ENCODE measurements around the gene LGALS4. TPM values are rescaled to one million over a fixed set of nuclear protein-coding genes. Genes with fewer than 3 reads are reported as not detected.
A peak's percentile ranks its signal among the peaks of the same experiment; 100 is the strongest.
"Not testable (repeated sequence)": the region's sequence is repeated elsewhere in the genome, so short reads cannot be mapped to it uniquely, and the experiment has no call there.

LGALS4 gene, protein sequence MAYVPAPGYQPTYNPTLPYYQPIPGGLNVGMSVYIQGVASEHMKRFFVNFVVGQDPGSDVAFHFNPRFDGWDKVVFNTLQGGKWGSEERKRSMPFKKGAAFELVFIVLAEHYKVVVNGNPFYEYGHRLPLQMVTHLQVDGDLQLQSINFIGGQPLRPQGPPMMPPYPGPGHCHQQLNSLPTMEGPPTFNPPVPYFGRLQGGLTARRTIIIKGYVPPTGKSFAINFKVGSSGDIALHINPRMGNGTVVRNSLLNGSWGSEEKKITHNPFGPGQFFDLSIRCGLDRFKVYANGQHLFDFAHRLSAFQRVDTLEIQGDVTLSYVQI
- 1,000 to 10,000 TPM; 2,367 to 7,005 (median 6,199) TPM for total RNA-seq
- long read RNA-seq, donor 1, transcript LGALS4-201 (10 exons, 1,535 nt), result major isoform, 377 of 1,519 reads
- long read RNA-seq, donor 1, transcript LGALS4-205 (4 exons, 413 nt), result minor isoform, 5 of 1,519 reads
- long read RNA-seq, donor 1, partial matches to known transcripts, result 1,073 of 1,519 reads
- long read RNA-seq, donor 1, other reads (novel, unspliced or antisense), result 64 of 1,519 reads
- long read RNA-seq, donor 2, transcript LGALS4-201 (10 exons, 1,535 nt), result major isoform, 1,333 of 1,603 reads
- long read RNA-seq, donor 2, partial matches to known transcripts, result 125 of 1,603 reads
- long read RNA-seq, donor 2, other reads (novel, unspliced or antisense), result 145 of 1,603 reads

GRCh38 chr19:38812841-38813320, at the start of gene LGALS4:
Gene LGALS4, minus strand, starts transcription at chr19:38812945. Its CDS starts 59 bp downstream, at chr19:38812886.
- Histone ChIP-seq H3K9me3 (no peaks in the 10 kb centered on the region), H3K4me1 (ENCODE audit: low read depth) (peaks cover 20% of the 10 kb centered on the region), H3K4me3 (peak within 1 kb of the TSS; percentile 52), H3K36me3 (ENCODE audit: low read depth) (no peaks in the 10 kb centered on the region)
- TF ChIP-seq, protein P1, sequence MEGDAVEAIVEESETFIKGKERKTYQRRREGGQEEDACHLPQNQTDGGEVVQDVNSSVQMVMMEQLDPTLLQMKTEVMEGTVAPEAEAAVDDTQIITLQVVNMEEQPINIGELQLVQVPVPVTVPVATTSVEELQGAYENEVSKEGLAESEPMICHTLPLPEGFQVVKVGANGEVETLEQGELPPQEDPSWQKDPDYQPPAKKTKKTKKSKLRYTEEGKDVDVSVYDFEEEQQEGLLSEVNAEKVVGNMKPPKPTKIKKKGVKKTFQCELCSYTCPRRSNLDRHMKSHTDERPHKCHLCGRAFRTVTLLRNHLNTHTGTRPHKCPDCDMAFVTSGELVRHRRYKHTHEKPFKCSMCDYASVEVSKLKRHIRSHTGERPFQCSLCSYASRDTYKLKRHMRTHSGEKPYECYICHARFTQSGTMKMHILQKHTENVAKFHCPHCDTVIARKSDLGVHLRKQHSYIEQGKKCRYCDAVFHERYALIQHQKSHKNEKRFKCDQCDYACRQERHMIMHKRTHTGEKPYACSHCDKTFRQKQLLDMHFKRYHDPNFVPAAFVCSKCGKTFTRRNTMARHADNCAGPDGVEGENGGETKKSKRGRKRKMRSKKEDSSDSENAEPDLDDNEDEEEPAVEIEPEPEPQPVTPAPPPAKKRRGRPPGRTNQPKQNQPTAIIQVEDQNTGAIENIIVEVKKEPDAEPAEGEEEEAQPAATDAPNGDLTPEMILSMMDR (IDR thresholded peaks at IDR 0.05), result no peak
- intact Hi-C loops (cut with DNase I, micrococcal nuclease), result no loop called here
- DNase-seq, result peak; percentile 93
- peak; percentile 83 for ATAC-seq

- DNase-seq (no peak), ATAC-seq (no peak)
- TF ChIP-seq, protein P1 (IDR thresholded peaks at IDR 0.05), result no peak
- intact Hi-C loops (cut with DNase I, micrococcal nuclease), result no loop called here
- Histone ChIP-seq H3K4me3 (no peak overlapping the region), H3K9me3 (no peaks in the 10 kb centered on the region), H3K4me1 (ENCODE audit: low read depth) (peaks cover 31% of the 10 kb centered on the region), H3K36me3 (ENCODE audit: low read depth) (no peaks in the 10 kb centered on the region)
Measured at GRCh38 chr19:38861368-38861767, 48.6 kb upstream of the LGALS4 start.

GRCh38 chr19:38859631-38860204, 47.0 kb upstream of the LGALS4 start:
- H3K4me3 ChIP-seq; ATAC-seq; intact Hi-C loops (cut with DNase I, micrococcal nuclease); H3K9me3 ChIP-seq; H3K36me3 ChIP-seq (ENCODE audit: low read depth): not testable (repeated sequence)
- peaks cover 25% of the 10 kb centered on the region for H3K4me1 ChIP-seq (ENCODE audit: low read depth)
- DNase-seq, result peak in 2 of 3 donors; percentile 44 to 49

- ATAC-seq (no peak), DNase-seq (no peak)
- intact Hi-C loops (cut with DNase I, micrococcal nuclease), result no loop called here
- Histone ChIP-seq H3K36me3 (ENCODE audit: low read depth) (no peaks in the 10 kb centered on the region), H3K4me3 (no peak overlapping the region), H3K9me3 (no peaks in the 10 kb centered on the region), H3K4me1 (ENCODE audit: low read depth) (peaks cover 13% of the 10 kb centered on the region)
- TF ChIP-seq, protein P1 (IDR thresholded peaks at IDR 0.05), result no peak
Measured at GRCh38 chr19:38856813-38857212, 44.1 kb upstream of the LGALS4 start.

DNA sequence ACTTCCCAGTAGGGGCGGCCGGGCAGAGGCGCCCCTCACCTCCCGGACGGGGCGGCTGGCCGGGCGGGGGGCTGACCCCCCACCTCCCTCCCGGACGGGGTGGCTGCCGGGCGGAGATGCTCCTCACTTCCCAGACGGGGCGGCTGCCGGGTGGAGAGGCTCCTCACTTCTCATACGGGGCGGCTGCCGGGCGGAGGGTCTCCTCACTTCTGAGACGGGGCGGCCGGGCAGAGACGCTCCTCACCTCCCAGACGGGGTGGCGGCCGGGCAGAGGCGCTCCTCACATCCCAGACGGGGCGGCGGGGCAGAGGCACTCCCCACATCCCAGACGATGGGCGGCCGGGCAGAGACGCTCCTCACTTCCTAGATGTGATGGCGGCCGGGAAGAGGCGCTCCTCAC, 43.0 kb upstream of the LGALS4 start:
- DNase-seq; H3K4me3 ChIP-seq; H3K36me3 ChIP-seq (ENCODE audit: low read depth); intact Hi-C loops (cut with DNase I, micrococcal nuclease); H3K9me3 ChIP-seq; ATAC-seq: not testable (repeated sequence)
- H3K4me1 ChIP-seq (ENCODE audit: low read depth), result peaks cover 12% of the 10 kb centered on the region

GRCh38 chr19:38854961-38855360, 42.2 kb upstream of the LGALS4 start:
- H3K4me3 ChIP-seq; H3K36me3 ChIP-seq (ENCODE audit: low read depth); DNase-seq; intact Hi-C loops (cut with DNase I, micrococcal nuclease); H3K9me3 ChIP-seq; H3K4me1 ChIP-seq (ENCODE audit: low read depth); ATAC-seq: not testable (repeated sequence)

DNA sequence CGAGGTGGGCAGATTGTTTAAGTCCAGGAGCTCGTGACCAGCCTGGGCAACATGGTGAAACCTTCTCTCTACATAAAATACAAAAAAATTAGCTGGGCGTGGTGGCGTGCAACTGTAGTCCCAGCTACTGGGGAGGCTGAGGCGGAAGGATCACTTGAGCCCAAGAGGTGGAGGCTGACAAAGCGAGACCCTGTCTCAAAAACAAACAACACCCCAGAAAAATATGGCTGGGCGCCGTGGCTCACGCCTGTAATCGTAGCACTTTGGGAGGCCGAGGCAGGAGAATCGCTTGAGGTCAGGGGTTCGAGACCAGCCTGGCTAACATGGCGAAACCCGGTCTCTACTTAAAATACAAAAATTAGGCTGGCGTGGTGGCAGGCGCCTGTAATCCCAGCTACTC, 40.5 kb upstream of the LGALS4 start:
- TF ChIP-seq, protein P1 (IDR thresholded peaks at IDR 0.05), result no peak
- Histone ChIP-seq H3K9me3 (no peaks in the 10 kb centered on the region), H3K4me1 (ENCODE audit: low read depth) (peaks cover 11% of the 10 kb centered on the region), H3K4me3 (no peak overlapping the region), H3K36me3 (ENCODE audit: low read depth) (no peaks in the 10 kb centered on the region)
- DNase-seq, result no peak
- intact Hi-C loops (cut with DNase I, micrococcal nuclease), result no loop called here
- ATAC-seq, result no peak
